ENCODE data around the gene CYP2R1.
A peak's percentile ranks its signal among the peaks of the same experiment; 100 is the strongest.

CYP2R1 gene

GRCh38 chr11:14907411-14908213 lies 15.6 kb upstream of the CYP2R1 start:
- peaks cover 0 to 14% (median 14%) of the 10 kb centered on the region in 4 donors for H3K4me1 ChIP-seq
- H3K27ac ChIP-seq, result no peak overlapping the region
- intact Hi-C loops (cut with DNase I; ENCODE audit: low total_unique reads), result loop anchor here (5.0 kb wide), 1 partner anchor 165 kb away; the partner anchor contains the start of gene CALCB
- no peak overlapping the region for H3K4me3 ChIP-seq
- peak; percentile 78 to 80 for DNase-seq
- peaks cover 0 to 3% of the 10 kb centered on the region in 2 donors for H3K27me3 ChIP-seq
- H3K36me3 ChIP-seq, result no peaks in the 10 kb centered on the region
- no peaks in the 10 kb centered on the region for H3K9me3 ChIP-seq
- peak; percentile 50 to 61 for TF ChIP-seq CTCF (IDR thresholded peaks at IDR 0.05)

GRCh38 chr11:14906993-14907392 lies 15.0 kb upstream of the CYP2R1 start:
- Histone ChIP-seq H3K4me1 (peaks cover 0 to 14% (median 14%) of the 10 kb centered on the region in 4 donors), H3K36me3 (no peaks in the 10 kb centered on the region), H3K4me3 (no peak overlapping the region), H3K27ac (no peak overlapping the region), H3K27me3 (peaks cover 0 to 3% of the 10 kb centered on the region in 2 donors), H3K9me3 (no peaks in the 10 kb centered on the region)
- no peak for DNase-seq
- TF ChIP-seq CTCF (IDR thresholded peaks at IDR 0.05), result no peak
- intact Hi-C loops (cut with DNase I; ENCODE audit: low total_unique reads), result loop anchor here (5.0 kb wide), 1 partner anchor 165 kb away; the partner anchor contains the start of gene CALCB

- Histone ChIP-seq H3K4me1 (peaks cover 0 to 14% (median 14%) of the 10 kb centered on the region in 4 donors), H3K27me3 (peaks cover 0 to 3% of the 10 kb centered on the region in 2 donors), H3K4me3 (no peak overlapping the region), H3K9me3 (no peaks in the 10 kb centered on the region), H3K36me3 (no peaks in the 10 kb centered on the region), H3K27ac (no peak overlapping the region)
- no peak for TF ChIP-seq CTCF (IDR thresholded peaks at IDR 0.05)
- intact Hi-C loops (cut with DNase I; ENCODE audit: low total_unique reads), result loop anchor here (5.0 kb wide), 1 partner anchor 166 kb away; the partner anchor contains the start of gene CALCB
- DNase-seq, result no peak
Observed at GRCh38 chr11:14906578-14906977, 14.5 kb upstream of the CYP2R1 start.

GRCh38 chr11:14905104-14906033 lies 13.3 kb upstream of the CYP2R1 start:
- H3K4me1 ChIP-seq, result peaks cover 0 to 14% (median 14%) of the 10 kb centered on the region in 4 donors
- intact Hi-C loops (cut with DNase I; ENCODE audit: low total_unique reads), result loop anchor here (5.0 kb wide), 1 partner anchor 167 kb away; the partner anchor contains the start of gene CALCB
- no peaks in the 10 kb centered on the region for H3K36me3 ChIP-seq
- TF ChIP-seq CTCF (IDR thresholded peaks at IDR 0.05), result no peak
- peak overlapping the region; percentile 46 to 64 for H3K4me3 ChIP-seq
- DNase-seq, result peak; percentile 25 to 71
- H3K27ac ChIP-seq, result peak overlapping the region in 1 of 2 donors; percentile 13
- H3K27me3 ChIP-seq, result peaks cover 0 to under 1% of the 10 kb centered on the region in 2 donors
- no peaks in the 10 kb centered on the region for H3K9me3 ChIP-seq

GRCh38 chr11:14904745-14905103 lies 12.7 kb upstream of the CYP2R1 start:
- intact Hi-C loops (cut with DNase I; ENCODE audit: low total_unique reads), result loop anchor here (5.0 kb wide), 1 partner anchor 168 kb away; the partner anchor contains the start of gene CALCB
- no peaks in the 10 kb centered on the region for H3K27me3 ChIP-seq
- H3K4me3 ChIP-seq, result peak overlapping the region; percentile 46 to 64
- peaks cover 0 to 14% (median 14%) of the 10 kb centered on the region in 4 donors for H3K4me1 ChIP-seq
- H3K36me3 ChIP-seq, result no peaks in the 10 kb centered on the region
- H3K27ac ChIP-seq, result peak overlapping the region in 1 of 2 donors; percentile 13
- no peaks in the 10 kb centered on the region for H3K9me3 ChIP-seq
- TF ChIP-seq CTCF (IDR thresholded peaks at IDR 0.05), result peak; percentile 83 to 89
- DNase-seq, result peak; percentile 64 to 86
